ENCODE results near the gene TINAGL1. TPM values are rescaled to one million over a fixed set of nuclear protein-coding genes. Genes with fewer than 3 reads are reported as not detected.

Gene TINAGL1
- total and polyA plus RNA-seq, 10 of the 15 experiments (the other 5 are each of a cell fraction or from before 2014, with no cell fraction given): 0.20 to 0.49 (median 0.23) TPM; not detected in 7

DNA sequence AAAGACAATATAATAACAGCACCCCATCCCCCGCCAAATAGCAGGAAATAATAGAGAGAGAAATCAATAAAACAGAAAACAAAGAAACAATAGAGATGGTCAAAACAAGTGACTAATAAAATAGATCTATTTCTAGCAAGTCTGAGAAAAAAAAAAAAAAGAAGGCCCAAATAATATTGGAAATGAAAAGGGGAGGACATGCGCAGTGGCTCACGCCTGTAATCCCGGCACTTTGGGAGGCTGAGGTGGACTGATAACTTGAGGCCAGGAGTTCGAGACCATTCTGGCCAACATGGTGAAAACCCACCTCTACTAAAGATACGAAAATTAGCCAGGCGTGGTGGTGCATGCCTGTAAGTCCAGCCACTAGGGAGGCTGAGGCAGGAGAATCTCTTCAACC lies 22.7 kb downstream of the TINAGL1 start:
- SMC1A ChIA-PET (ENCODE audit: uncharacterized antibody, unreplicated experiment): interaction anchor here (0.8 to 1.5 kb wide), 4 partner anchors 11 to 177 kb away, joined by 3 to 5 read pairs (median 3); no protein-coding TSS in a partner anchor
- TF ChIP-seq TAF1 (IDR thresholded peaks at IDR 0.05; ENCODE audit: borderline replicate concordance, low read depth, low read length): no peak
- no peak for TF ChIP-seq GATAD2B (conservative IDR thresholded peaks at IDR 0.05; ENCODE audit: low read depth)
- no peak for TF ChIP-seq RAD51 (IDR thresholded peaks at IDR 0.05)
- no peak for TF ChIP-seq CBFB (IDR thresholded peaks at IDR 0.05; ENCODE audit: low read depth)
- TF ChIP-seq, protein P1, sequence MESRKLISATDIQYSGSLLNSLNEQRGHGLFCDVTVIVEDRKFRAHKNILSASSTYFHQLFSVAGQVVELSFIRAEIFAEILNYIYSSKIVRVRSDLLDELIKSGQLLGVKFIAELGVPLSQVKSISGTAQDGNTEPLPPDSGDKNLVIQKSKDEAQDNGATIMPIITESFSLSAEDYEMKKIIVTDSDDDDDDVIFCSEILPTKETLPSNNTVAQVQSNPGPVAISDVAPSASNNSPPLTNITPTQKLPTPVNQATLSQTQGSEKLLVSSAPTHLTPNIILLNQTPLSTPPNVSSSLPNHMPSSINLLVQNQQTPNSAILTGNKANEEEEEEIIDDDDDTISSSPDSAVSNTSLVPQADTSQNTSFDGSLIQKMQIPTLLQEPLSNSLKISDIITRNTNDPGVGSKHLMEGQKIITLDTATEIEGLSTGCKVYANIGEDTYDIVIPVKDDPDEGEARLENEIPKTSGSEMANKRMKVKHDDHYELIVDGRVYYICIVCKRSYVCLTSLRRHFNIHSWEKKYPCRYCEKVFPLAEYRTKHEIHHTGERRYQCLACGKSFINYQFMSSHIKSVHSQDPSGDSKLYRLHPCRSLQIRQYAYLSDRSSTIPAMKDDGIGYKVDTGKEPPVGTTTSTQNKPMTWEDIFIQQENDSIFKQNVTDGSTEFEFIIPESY (IDR thresholded peaks at IDR 0.05): no peak
- TF ChIP-seq EP300 (IDR thresholded peaks at IDR 0.05; ENCODE audit: borderline replicate concordance in 1 of 2, control insufficient read depth in 1 of 2, low read depth in 2 of 2, low read length in 2 of 2): no peak
- TF ChIP-seq JUNB (IDR thresholded peaks at IDR 0.05): no peak
- no peak for TF ChIP-seq ZNF207 (IDR thresholded peaks at IDR 0.05; ENCODE audit: borderline replicate concordance)
- no peak for TF ChIP-seq SP1 (IDR thresholded peaks at IDR 0.05; ENCODE audit: low read depth, low read length)
- TF ChIP-seq, protein P2, sequence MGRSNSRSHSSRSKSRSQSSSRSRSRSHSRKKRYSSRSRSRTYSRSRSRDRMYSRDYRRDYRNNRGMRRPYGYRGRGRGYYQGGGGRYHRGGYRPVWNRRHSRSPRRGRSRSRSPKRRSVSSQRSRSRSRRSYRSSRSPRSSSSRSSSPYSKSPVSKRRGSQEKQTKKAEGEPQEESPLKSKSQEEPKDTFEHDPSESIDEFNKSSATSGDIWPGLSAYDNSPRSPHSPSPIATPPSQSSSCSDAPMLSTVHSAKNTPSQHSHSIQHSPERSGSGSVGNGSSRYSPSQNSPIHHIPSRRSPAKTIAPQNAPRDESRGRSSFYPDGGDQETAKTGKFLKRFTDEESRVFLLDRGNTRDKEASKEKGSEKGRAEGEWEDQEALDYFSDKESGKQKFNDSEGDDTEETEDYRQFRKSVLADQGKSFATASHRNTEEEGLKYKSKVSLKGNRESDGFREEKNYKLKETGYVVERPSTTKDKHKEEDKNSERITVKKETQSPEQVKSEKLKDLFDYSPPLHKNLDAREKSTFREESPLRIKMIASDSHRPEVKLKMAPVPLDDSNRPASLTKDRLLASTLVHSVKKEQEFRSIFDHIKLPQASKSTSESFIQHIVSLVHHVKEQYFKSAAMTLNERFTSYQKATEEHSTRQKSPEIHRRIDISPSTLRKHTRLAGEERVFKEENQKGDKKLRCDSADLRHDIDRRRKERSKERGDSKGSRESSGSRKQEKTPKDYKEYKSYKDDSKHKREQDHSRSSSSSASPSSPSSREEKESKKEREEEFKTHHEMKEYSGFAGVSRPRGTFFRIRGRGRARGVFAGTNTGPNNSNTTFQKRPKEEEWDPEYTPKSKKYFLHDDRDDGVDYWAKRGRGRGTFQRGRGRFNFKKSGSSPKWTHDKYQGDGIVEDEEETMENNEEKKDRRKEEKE (IDR thresholded peaks at IDR 0.05): no peak
- no peak for TF ChIP-seq BACH1 (IDR thresholded peaks at IDR 0.05; ENCODE audit: borderline replicate concordance)
- TF ChIP-seq ETV6 (conservative IDR thresholded peaks at IDR 0.05 in 1 of 2, IDR thresholded peaks at IDR 0.05 in 1 of 2; ENCODE audit: borderline replicate concordance in 1 of 2, low read depth in 1 of 2): no peak
- ATAC-seq (no peak), FAIRE-seq (no peak), DNase-seq (ENCODE audit: low read depth, low spot score) (no peak)
- no TSS peak for BruUV-seq (replicated peaks)
- RAD21 ChIA-PET (ENCODE audit: unreplicated experiment): no interaction called here
- Histone ChIP-seq H3K9me3 (replicated peaks; ENCODE audit: control insufficient read depth, insufficient read depth, low read length) (no peaks in the 10 kb centered on the region), H3K4me1 (ENCODE audit: control insufficient read depth, insufficient read depth, low read length) (no peaks in the 10 kb centered on the region; the same call in 1 of the 2 replicates), H3K4me2 (ENCODE audit: control insufficient read depth, insufficient read depth) (no peak overlapping the region), H2AFZ (ENCODE audit: control insufficient read depth, low read depth, low read length) (no peak overlapping the region), H3K27ac (ENCODE audit: control insufficient read depth, insufficient read depth) (no peak overlapping the region), H3K4me3 (no peak overlapping the region), H3K79me2 (ENCODE audit: control insufficient read depth, insufficient read depth, low read length) (no peaks in the 10 kb centered on the region), H3K9ac (ENCODE audit: control insufficient read depth, insufficient read depth, low read length) (no peak overlapping the region), H3K27me3 (replicated peaks in 1 of 2; ENCODE audit: control insufficient read depth in 2 of 2, insufficient read depth in 2 of 2, low read length in 1 of 2) (no peaks in the 10 kb centered on the region), H4K20me1 (ENCODE audit: control insufficient read depth, insufficient read depth) (no peaks in the 10 kb centered on the region), H3K36me3 (ENCODE audit: control insufficient read depth in 2 of 2, insufficient read depth in 2 of 2, low read length in 1 of 2) (no peaks in the 10 kb centered on the region)
- WGBS (ENCODE audit: insufficient coverage, insufficient replicate concordance, low lambda C conversion rate, missing lambda C conversion rate): 72% methylated on average over 7 of the region's 7 CpGs
- POLR2A ChIA-PET: interaction anchor here (0.6 kb wide), 1 partner anchor 1162 kb away, joined by 3 read pairs; no protein-coding TSS in a partner anchor
- CTCF ChIA-PET: interaction anchor here (0.9 to 3.2 kb wide), 6 partner anchors 11 to 203 kb away, joined by 3 to 21 read pairs (median 4); no protein-coding TSS in a partner anchor
- in situ Hi-C loops (cut with MboI) (no loop called here), intact Hi-C loops (cut with micrococcal nuclease; ENCODE audit: unreplicated experiment) (no loop called here)

All from GM12878 (cell line).